Spinal cord (tissue), 10 donors: ENCODE results near the gene OR51E1. TPM values are rescaled to one million over a fixed set of nuclear protein-coding genes. Genes with fewer than 3 reads are reported as not detected.

Experiments used
- DNase-seq, 6 donors: peaks; one replicate each; pipeline versions ENCODE4 v3.0.0 to v3.0.0-alpha.2; 2013 to 2015; ENCODE audit warnings: low spot score in 6 of 6, low read depth in 4 of 6
- H3K27ac ChIP-seq: one replicate; pipeline ENCODE4 v1.5.1; 2013; ENCODE audit warnings: low read depth, low read length, control low read depth
- H3K27me3 ChIP-seq: one replicate; pipeline ENCODE4 v1.6.1; 2013; ENCODE audit warnings: low read length; ENCODE audit not compliant: control insufficient read depth, insufficient read depth
- H3K36me3 ChIP-seq: one replicate; pipeline ENCODE4 v1.6.1; 2013; ENCODE audit warnings: low read length; ENCODE audit not compliant: control insufficient read depth, insufficient read depth
- H3K4me1 ChIP-seq: one replicate; pipeline ENCODE4 v1.6.1; 2013; ENCODE audit warnings: low read length; ENCODE audit not compliant: control insufficient read depth, insufficient read depth
- H3K4me3 ChIP-seq: one replicate; pipeline ENCODE4 v1.5.1; 2013; ENCODE audit warnings: low read depth, low read length, control low read depth
- H3K9me3 ChIP-seq: one replicate; pipeline ENCODE4 v1.6.1; 2013; ENCODE audit warnings: low read length; ENCODE audit not compliant: control insufficient read depth, insufficient read depth
- WGBS: methylation state at CpG from one replicate; pipeline ENCODE4 v1.1.5; 2013; ENCODE audit warnings: missing lambda C conversion rate; ENCODE audit not compliant: insufficient coverage; 5-methylcytosine and 5-hydroxymethylcytosine counted together
- polyA plus RNA-seq, 2 donors: library from polyadenylated mRNA; unstranded; fragments of 120-200 nt; gene quantifications; one replicate each; pipeline ENCODE4 v1.2.1, GENCODE V29; 2013; ENCODE audit not compliant: insufficient read length in 2 of 2
- total RNA-seq, 2 donors: library from RNA; depleted of rRNA in 1 of 2; stranded (reverse); fragments of 120-200 nt in 1 of 2; fragments of >200 nt in 1 of 2; gene quantifications; one replicate each; pipeline versions ENCODE4 v1.2.3 to v1.2.4, GENCODE V29; 2013 to 2014
- donor health status: healthy.

Gene OR51E1
- total and polyA plus RNA-seq, 4 donors: 0.11 to 1.8 (median 0.34) TPM

DNA sequence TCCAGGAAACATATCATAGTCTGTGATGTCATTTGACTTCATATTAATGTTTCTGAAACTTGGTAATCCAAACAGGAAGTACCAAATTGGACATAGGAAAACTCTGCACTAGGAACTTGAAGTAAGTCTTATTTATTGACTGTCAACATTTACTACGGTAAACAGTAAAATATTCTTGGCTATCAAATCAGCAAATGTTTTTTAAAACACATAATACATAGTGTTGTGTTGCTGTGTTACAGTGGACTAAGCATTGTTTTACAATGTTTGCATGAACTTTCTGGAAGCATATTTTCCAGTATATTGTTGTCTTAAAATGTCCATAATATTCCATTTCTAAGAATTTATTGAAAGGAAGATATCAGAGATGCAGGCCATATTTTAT is 56.6 kb downstream of the OR51E1 start:
- no CpG with 5 or more reads among the region's 1 CpG for WGBS
- no peak overlapping the region for H3K27ac ChIP-seq
- no peaks in the 10 kb centered on the region for H3K9me3 ChIP-seq
- DNase-seq: no peak
- H3K36me3 ChIP-seq: no peaks in the 10 kb centered on the region
- no peaks in the 10 kb centered on the region for H3K27me3 ChIP-seq
- H3K4me1 ChIP-seq: no peaks in the 10 kb centered on the region
- H3K4me3 ChIP-seq: no peak overlapping the region

- Histone ChIP-seq H3K4me1 (no peaks in the 10 kb centered on the region), H3K27me3 (no peaks in the 10 kb centered on the region), H3K36me3 (no peaks in the 10 kb centered on the region), H3K9me3 (no peaks in the 10 kb centered on the region), H3K4me3 (no peak within 1 kb of the TSS), H3K27ac (no peak within 1 kb of the TSS)
- WGBS: 27% methylated on average over 3 of the region's 5 CpGs
- peak in 1 of 6 donors; percentile 66 for DNase-seq
Observed at GRCh38 chr11:4704054-4704789, 60.4 kb downstream of the OR51E1 start, which contains the start of gene MMP26. Gene MMP26, plus strand, starts transcription at chr11:4704784.

DNA sequence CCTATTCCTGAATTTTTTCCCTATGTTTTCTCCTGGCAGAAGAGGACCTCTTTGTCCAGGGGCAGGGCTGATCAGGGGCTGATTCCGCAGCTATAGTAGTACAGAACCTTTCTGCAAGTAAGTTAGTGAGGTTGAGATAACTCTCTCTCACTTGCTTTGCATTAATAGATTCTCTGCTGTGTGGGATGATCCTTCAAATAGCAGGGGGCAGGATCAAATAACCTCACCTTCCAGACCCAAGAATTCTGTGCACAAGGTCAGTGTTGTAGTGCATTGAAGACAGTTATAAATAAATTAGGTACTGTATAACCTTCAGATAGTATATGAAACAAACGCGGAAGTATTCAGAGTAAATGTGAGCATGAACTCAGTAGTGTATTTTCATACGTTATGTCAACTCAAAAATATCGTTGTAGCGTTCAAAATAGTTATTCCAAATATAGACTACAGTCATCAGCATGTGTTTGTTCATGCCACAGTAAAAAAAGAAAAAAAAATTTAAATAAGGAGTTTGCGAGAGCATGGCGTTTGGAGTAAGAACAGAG is 61.1 kb downstream of the OR51E1 start:
- Histone ChIP-seq H3K4me1 (no peaks in the 10 kb centered on the region), H3K27me3 (no peaks in the 10 kb centered on the region), H3K4me3 (no peak overlapping the region), H3K9me3 (no peaks in the 10 kb centered on the region), H3K36me3 (no peaks in the 10 kb centered on the region), H3K27ac (no peak overlapping the region)
- DNase-seq: no peak
- WGBS: no CpG with 5 or more reads among the region's 8 CpGs

Other genes starting within 250 kb of the OR51E1 start
- under 1 TPM in 1 of 2 donors, not detected in 1; 0.30 TPM for gene OR52K2, start 194.7 kb upstream of the OR51E1 start, total RNA-seq
- not detected for gene OR52K2, start 194.7 kb upstream of the OR51E1 start, polyA plus RNA-seq
- gene OR52K1, start 161.3 kb upstream of the OR51E1 start, total RNA-seq: under 1 TPM; under 0.01 to 0.06 TPM
- under 1 TPM; 0.11 to 0.35 TPM for gene OR52K1, start 161.3 kb upstream of the OR51E1 start, polyA plus RNA-seq
- gene OR52M1, start 98.8 kb upstream of the OR51E1 start, total RNA-seq: not detected
- not detected for gene OR52M1, start 98.8 kb upstream of the OR51E1 start, polyA plus RNA-seq
- gene OR52I2, start 62.2 kb upstream of the OR51E1 start, total RNA-seq: not detected
- gene OR52I2, start 62.2 kb upstream of the OR51E1 start, polyA plus RNA-seq: not detected
- not detected for gene OR52I1, start 49.9 kb upstream of the OR51E1 start, total RNA-seq
- gene OR52I1, start 49.9 kb upstream of the OR51E1 start, polyA plus RNA-seq: under 1 TPM in 1 of 2 donors, not detected in 1; 0.08 TPM
- 10 to 100 TPM; 11.3 to 15.5 TPM for gene TRIM68, start 35.8 kb upstream of the OR51E1 start, total RNA-seq
- 10 to 100 TPM; 14.0 to 16.3 TPM for gene TRIM68, start 35.8 kb upstream of the OR51E1 start, polyA plus RNA-seq
- not detected for gene OR51D1, start 6.5 kb upstream of the OR51E1 start, total RNA-seq
- gene OR51D1, start 6.5 kb upstream of the OR51E1 start, polyA plus RNA-seq: not detected
- gene OR51E2, start 53.9 kb downstream of the OR51E1 start, total RNA-seq: under 1 TPM; 0.39 to 0.40 TPM
- under 1 TPM; 0.26 to 0.35 TPM for gene OR51E2, start 53.9 kb downstream of the OR51E1 start, polyA plus RNA-seq
- gene MMP26, start 60.8 kb downstream of the OR51E1 start, total RNA-seq: not detected
- gene MMP26, start 60.8 kb downstream of the OR51E1 start, polyA plus RNA-seq: under 1 TPM; 0.17 to 0.27 TPM
- gene OR51F1, start 126.0 kb downstream of the OR51E1 start, total RNA-seq: not detected
- not detected for gene OR51F1, start 126.0 kb downstream of the OR51E1 start, polyA plus RNA-seq
- not detected for gene OR52R1, start 160.4 kb downstream of the OR51E1 start, total RNA-seq
- not detected for gene OR52R1, start 160.4 kb downstream of the OR51E1 start, polyA plus RNA-seq
- not detected for gene OR51F2, start 177.3 kb downstream of the OR51E1 start, total RNA-seq
- gene OR51F2, start 177.3 kb downstream of the OR51E1 start, polyA plus RNA-seq: not detected
- not detected for gene OR51S1, start 205.2 kb downstream of the OR51E1 start, total RNA-seq
- gene OR51S1, start 205.2 kb downstream of the OR51E1 start, polyA plus RNA-seq: not detected
- gene OR51T1, start 237.9 kb downstream of the OR51E1 start, total RNA-seq: not detected
- not detected for gene OR51T1, start 237.9 kb downstream of the OR51E1 start, polyA plus RNA-seq